HG02938 (cell line): ENCODE measurements around the gene ADRA2B.

Experiments used
- ATAC-seq: cut with Tn5 transposase; IDR thresholded peaks from one replicate; pipeline ENCODE4 v1.9.1; 2021; ENCODE audit warnings: mild to moderate bottlenecking, moderate library complexity; ENCODE audit not compliant: unreplicated experiment

ADRA2B gene

DNA sequence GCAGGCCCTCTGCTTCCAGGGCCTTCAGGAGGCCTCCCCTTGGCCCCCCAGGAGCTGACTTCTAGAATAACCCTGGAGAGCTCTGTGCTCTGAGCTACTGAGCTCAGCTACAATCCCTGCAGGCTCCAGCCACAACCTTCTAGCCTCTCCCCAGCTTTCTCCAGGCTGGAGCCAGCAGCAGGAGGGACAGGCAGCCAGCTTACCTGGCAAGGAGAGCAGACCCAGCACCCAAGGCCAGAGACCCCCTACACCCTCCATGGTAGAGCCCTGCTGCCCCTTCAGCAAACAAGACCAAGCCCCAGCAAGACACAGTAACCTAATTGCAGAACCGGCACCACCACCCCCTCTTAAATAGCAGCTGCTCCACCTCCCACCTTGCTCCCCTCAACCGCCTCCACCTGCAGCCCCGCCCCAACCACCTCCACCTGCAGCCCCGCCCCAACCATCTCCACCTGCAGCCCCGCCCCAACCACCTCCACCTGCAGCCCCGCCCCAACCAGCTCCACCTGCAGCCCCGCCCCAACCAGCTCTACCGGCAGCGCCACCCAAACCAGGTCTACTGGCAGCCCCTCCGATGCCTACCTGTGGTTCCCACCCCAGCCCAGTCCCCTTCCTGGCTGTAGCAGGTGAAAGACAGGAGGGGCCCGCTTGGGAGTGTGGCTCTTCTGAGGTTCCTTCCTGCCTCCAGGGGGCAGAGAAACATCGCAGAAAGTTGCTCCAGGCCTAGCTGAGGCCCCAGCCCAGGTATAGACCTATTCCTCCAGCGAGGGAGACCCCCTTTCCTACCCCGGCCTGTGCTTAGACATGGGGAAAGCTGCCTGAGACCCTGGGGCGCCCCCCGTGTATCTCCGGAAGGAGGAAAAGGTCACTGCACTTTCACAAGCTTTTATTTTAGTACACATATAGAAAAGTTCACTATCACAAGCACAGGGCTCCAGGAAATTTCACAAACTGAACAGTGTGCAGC is 22.1 kb upstream of the ADRA2B start, which contains the start of gene ASTL:
Gene ASTL, minus strand, starts transcription at position 324 of the 967 bp plus-strand sequence. Its CDS starts 66 bp downstream, at position 258.
- no peak for ATAC-seq

GRCh38 chr2:96137321-96138178 is 21.2 kb upstream of the ADRA2B start:
- ATAC-seq: no peak

DNA sequence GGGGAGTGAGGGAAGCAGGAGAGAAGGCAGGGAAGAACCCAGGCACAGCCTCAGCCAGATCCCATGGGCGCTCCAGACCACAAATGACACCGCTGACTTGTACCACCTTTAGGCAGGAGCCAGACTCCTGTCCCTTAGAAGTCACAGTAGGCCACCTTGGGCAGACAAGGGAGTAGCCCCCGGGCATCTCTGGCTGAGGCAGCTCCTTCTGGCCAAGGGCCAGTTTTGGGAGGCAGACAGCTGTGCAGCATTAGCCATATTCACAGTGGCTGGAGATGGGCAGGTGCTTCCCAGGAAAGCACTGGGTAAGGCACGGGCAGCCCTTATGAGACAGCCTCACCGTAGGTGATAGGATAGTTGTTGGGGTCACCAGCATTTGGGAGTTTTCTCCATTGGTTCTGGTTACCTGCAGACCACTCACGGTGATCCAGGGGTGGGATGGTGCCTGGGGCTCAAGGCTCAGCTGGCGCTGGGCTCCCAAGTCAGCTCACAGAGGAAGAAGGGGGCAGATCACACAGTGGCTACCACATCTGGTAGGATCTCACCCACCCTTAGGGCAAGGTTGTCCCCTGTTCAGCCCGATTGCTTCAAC is 19.9 kb upstream of the ADRA2B start:
- no peak for ATAC-seq

- no peak for ATAC-seq
Observed at GRCh38 chr2:96135621-96136020, 19.2 kb upstream of the ADRA2B start.

GRCh38 chr2:96135171-96135570 is 18.8 kb upstream of the ADRA2B start:
- no peak for ATAC-seq

- ATAC-seq: no peak
Observed at GRCh38 chr2:96134421-96134820, 18.1 kb upstream of the ADRA2B start.

DNA sequence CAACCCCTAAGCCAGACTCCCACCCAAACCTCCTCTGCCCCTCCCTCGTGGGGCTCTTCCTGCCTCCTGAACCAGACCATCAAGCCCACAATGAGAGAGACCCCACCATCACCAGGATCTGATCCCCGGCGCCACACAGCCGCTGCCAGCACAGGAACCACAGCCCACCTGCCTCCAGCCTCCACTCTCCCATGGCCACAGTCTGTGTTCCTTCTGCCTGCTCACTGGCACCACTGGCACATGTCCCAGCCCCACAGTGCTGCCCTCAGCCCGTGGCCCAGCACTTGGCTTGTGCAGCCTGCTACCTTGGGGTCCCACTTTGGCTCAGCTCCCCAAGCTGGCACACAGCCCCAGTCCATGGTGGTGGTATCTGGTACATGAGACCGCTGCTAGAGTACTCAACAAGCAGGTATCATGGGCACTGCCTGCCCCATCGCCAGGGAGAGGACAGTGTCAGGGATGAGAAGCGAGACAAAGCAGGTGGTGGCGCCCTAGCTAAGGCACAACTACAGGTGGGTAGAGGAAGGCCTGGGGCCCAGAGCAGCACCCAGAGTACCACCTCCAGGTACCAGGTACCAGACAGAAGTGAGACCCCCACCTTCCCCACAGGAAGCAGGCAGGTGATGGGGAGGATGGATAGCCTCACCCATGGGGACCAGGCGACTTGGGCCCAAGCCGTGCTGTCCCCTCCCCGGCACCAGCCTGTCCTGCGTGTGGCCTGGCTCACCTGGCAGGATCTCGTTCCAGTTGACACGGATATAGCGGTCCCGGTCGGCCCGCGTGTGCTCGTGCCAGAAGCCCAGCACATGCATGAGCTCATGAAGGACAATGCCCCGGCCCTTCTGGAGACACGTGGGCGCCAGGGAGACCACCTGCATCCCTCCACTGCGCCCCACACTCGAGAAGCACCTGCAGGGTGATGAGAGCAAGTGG is 15.7 kb upstream of the ADRA2B start:
- ATAC-seq: no peak

GRCh38 chr2:96131152-96131812 is 14.9 kb upstream of the ADRA2B start:
- no peak for ATAC-seq

DNA sequence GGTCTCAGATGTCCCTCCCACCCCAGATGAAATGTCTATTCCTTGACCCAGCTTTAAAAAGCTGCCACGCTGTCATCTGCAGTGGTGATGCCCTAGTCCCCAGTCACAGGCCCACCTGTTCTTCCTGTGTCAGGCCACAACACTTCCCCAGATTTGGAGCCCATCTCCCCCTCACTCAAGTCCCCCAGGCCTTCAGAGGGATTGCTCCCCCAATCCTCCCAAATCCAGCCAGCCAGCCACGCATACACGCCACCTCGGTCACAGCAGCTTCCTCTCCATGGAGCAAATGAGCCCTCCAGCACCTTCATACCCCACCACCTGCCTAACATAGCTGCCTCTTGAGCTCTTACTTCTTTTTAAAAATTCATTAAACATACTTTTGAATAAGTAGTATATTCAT is 14.1 kb upstream of the ADRA2B start:
- ATAC-seq: no peak

DNA sequence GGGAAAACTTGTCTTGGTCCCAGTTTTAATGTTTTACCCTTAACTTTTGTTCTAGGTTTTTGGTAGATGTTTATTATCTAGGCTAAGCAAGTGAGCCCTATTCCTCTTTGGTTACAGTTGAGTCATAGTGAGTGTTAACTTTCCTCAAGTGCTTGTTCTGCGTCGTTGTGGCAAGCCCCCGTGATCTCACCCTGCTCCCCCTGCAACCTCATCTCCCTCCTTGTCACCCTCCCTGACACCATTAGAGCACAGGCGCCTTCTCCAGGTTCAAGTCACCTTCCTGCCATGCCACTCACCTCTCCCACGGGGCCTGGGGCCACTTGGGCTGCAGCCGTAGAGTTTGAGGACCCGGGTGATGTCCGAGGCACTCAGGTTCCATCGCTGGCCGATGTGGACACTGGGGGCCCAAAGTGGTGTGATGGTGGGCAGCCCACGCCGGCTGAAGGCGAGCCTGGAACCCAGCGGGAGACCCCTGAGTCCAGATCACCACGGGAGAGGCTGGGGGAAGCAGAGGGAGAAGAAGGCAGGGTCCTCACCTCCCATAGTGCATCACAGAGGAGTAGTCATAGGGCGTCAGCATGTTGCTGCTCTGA is 13.3 kb upstream of the ADRA2B start:
- no peak for ATAC-seq

GRCh38 chr2:96128456-96128855 is 12.1 kb upstream of the ADRA2B start:
- ATAC-seq: no peak

- ATAC-seq: no peak
Observed at GRCh38 chr2:96124406-96125265, 8.3 kb upstream of the ADRA2B start.

DNA sequence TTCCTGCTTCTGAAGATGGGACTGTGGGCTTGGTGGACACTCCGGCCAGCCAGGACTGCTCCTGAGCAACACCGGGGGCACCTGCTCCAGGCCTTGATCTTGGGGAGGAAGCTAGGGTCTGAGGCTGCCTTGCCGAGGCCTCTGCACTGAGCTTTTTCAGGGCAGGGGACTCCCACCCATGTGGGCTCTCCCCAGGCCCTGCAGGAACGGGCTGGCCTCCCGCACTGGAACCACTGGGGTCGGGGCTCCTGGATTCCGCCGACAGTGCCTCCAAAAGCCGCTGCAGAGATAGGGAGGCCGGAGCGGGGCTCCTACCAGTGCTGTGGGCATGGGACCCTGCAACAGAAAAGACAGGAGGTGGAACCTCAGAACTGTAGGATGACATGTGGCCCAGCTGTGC is 7.6 kb upstream of the ADRA2B start:
- ATAC-seq: no peak

DNA sequence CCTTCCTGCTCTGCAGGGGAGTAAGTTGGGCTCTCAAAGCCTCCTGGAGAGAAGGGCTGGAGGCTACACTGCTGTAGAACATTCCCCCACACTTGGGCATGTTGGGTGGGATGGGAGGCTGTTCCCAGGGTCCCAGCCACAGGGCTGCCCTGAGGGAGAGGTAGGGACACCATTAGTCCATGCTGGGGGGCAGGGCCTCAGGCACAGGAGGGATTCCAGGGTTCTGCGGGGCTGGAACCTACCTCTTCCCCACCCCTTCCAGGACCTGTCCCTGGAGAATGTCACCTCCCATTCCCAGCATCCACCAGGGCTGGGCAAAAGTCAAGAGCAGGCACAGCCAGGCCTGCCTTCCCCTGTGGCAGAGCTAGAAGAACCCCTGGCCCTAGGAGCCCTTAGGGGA is 6.9 kb upstream of the ADRA2B start:
- ATAC-seq: no peak

DNA sequence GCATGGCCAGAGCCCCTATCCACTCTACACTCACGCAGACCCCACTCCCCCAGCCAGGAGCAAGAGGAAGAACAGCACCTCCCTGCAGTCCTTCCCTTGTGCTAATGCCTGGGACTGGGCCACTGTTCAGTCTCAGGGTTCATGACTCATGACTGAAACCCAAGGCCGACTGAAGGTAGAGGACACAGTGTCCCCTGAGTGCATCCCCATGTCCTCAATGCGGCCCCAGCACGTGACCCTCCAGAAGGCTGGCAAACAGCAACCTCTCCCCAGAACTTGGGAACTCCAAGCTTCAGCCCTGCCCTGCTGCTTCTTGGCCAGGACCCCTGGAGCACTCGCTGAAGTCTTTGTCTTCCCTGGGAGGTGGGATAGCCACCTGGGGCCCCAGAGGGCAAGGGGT is 6.0 kb upstream of the ADRA2B start:
- ATAC-seq: no peak

GRCh38 chr2:96121414-96121813 is 5.0 kb upstream of the ADRA2B start:
- ATAC-seq: no peak

- no peak for ATAC-seq
Observed at GRCh38 chr2:96120991-96121390, 4.6 kb upstream of the ADRA2B start.

DNA sequence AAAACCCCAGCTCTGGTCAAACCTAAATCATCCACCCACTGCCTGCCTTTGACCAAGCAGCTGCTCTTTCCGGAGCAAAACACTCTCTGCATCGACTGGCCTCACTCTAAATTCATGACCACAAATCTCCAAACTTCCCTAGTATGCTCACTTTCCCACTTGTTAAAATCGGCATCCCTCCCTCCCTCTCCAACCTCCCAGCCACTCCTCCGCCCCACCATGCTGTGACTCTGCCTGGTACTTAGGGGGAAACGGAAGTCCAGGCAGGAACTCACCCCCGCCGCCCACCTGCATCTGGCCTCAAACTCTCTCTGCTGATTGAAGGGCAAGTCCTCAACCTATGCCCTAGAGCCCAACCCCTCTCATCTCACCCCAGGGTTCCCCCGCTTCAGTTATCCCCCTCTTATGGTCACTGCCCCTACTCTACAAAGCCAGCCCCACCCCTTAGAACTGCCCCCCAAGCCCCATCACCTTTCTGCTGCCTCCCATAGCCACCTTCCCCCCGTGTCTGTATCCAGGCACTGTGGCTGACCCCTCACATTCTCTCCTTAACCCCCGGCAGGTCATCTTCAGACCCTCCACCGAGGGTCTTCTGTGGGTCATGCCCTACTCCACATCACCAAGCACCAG is 3.8 kb upstream of the ADRA2B start:
- no peak for ATAC-seq
